Right renal cortex interstitium (tissue), 3 donors: ENCODE measurements around the gene ZSCAN18. TPM values are rescaled to one million over a fixed set of nuclear protein-coding genes. Genes with fewer than 3 reads are reported as not detected.
A peak's percentile ranks its signal among the peaks of the same experiment; 100 is the strongest.

Experiments used
- DNase-seq, 3 donors: peaks; one replicate each; pipeline ENCODE4 v3.0.0-alpha.2; 2013; ENCODE audit warnings: low read depth in 3 of 3, low spot score in 2 of 3
- polyA plus RNA-seq, 3 donors: library from polyadenylated mRNA; unstranded; fragments of 120-200 nt; gene quantifications; one replicate each; pipeline ENCODE4 v1.2.1, GENCODE V29; 2013; ENCODE audit not compliant: insufficient read length in 3 of 3

ZSCAN18 gene
- polyA plus RNA-seq, 3 donors = 73.4 to 79.4 (median 78.2) TPM

DNA sequence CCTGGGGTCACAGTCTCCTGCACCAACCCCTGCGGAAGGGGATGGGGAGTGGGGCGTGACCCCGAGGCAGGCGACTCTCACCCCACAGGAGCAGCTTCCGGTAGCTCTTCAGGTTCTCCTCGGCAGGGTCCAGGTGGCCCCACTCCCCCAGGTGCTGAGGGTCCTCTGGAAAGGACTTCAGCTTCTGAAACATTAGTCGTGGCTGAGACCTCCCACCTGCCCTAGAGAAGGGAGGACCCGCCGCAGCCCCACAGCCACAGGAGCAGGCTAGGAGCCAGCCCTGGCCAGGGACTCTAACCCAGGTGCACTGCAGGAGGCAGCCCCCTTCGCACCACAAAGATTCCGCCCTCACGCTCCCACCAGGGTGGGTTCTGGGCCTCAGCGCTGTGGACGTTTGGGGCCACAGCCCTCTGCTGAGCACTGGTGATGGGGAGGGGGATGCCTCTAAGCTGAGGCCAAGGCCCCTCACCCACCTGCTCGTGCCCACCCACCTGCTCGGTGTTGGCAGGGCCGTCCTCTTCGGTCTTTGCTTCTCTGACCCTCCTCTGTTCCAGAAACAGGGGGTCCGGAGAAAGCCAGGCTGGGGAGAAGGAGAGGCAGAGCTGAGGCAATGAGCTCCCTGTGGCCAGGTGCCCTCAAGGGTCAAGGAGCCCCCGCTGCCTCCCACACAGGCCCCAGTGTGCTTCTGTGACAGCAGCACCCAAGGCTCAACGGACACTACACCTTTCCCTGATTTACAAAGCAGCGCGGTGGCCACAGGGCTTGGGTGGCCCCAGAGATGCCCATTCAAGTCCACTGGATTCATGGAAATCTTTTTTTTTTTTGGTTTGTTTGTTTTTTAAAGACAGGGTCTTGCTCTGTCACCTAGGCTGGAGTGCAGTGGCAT is 11.0 kb downstream of the ZSCAN18 start:
- no peak for DNase-seq

- DNase-seq = no peak
Measured at GRCh38 chr19:58085348-58085875, 12.6 kb downstream of the ZSCAN18 start.

DNA sequence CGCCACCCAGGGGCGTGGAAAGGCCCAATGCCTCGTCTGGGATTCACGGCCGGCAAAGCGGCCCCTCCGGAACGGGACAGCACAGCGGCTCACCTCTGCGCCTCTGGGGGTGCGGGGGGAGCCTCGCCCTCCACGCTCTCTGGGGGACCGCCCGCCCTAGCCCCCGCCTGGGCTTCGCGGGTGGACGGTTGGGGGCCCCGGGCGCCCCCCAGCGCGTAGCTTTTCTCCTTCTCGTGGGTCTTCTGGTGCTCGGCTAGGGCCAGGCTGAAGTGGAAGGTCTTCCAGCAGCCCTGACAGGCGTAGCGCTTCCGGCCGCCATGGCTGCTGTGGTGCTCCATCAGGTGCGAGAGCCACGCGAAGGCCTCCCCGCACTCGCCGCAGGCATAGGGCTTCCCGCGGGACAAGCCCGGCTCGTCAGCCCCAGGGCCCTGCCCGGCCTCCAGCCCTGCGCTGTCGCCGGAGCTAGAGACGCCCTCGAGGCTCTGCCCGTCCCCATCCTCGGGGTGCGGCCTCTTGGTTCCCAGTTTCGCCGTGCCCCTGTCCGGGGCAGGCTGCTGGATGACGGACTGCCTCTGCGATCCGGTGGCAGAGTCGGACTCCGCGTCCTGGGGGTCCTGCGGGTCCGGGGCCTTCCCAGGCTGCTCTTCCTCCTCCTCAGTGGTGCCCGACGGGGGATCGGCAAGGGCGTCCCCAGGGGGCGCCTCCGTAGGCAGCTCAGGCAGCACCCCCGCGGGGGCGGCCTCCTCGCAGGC is 13.3 kb downstream of the ZSCAN18 start:
- no peak for DNase-seq

DNA sequence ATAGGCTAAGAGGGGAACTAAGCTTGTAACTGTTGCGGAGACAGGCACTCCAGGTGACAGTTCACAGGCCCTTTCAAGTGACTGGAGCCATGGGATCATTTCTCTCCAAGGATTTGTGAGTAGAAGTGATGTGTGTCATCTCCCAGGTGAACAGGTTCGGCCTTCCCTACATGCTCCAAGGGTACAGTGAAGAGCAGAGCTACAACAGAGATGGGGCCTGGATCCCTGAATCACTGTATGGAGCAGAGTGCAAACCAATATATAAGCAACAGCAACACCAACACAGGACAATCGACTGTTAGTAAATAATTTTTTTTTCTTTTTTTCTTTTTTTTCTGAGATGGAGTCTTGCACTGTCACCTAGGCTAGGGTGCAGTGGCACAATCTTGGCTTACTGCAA is 15.0 kb downstream of the ZSCAN18 start:
- no peak for DNase-seq

DNA sequence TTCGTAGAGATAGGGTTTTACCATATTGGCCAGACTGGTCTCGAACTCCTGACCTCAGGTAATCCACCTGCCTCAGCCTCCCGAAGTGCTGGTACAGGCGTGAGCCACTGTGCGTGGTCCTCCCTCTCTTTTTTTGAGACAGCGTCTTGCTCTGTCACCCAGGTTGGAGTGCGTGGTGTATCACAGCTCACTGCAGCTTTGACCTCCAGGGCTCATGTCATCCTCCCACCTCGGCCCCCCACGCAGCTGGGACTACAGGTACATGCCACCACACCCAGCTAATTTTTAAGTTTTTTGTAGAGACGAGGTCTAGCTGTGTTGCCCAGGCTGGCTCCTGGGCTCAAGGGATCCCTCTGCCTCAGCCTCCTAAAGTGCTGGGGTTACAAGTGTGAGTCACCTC is 18.2 kb downstream of the ZSCAN18 start:
- DNase-seq = no peak

DNA sequence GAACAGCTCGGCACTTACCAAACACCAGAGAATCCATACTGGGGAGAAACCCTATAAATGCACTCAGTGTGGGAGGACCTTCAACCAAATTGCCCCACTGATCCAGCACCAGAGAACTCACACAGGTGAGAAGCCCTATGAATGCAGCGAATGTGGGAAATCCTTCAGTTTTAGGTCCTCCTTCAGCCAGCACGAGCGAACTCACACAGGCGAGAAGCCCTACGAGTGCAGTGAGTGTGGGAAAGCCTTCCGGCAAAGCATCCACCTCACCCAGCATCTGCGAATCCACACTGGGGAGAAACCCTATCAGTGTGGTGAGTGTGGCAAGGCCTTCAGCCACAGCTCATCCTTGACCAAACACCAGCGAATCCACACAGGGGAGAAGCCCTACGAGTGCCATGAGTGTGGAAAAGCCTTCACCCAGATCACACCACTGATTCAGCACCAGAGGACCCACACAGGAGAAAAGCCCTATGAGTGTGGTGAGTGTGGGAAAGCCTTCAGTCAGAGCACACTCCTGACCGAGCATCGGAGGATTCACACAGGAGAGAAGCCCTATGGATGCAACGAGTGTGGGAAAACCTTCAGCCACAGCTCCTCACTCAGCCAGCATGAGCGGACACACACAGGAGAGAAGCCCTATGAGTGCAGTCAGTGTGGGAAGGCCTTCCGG is 30.7 kb downstream of the ZSCAN18 start:
- DNase-seq = no peak

GRCh38 chr19:58063712-58064111 is 34.3 kb downstream of the ZSCAN18 start:
- DNase-seq = no peak

DNA sequence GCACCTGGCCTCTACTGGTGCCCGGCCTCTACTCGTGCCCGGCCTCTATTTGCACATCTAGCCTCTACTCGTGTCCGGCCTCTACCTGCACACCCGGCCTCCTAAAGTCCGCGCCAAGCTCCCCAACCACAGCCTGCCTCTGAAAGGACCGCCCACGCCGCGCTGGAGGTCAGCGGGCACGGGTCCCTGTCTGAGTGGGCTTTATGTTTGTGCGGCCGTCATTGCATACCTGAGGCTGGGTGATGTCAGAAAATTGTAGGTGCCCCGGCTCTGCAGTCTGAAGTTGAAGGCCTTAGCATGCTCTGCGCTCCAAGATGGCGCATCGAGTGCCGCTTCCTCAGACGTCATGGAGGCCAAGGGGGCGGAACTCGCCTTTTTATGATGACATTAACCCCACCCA is 37.8 kb downstream of the ZSCAN18 start:
- no peak for DNase-seq

- no peak for DNase-seq
Measured at GRCh38 chr19:58059671-58060078, 38.4 kb downstream of the ZSCAN18 start.

DNA sequence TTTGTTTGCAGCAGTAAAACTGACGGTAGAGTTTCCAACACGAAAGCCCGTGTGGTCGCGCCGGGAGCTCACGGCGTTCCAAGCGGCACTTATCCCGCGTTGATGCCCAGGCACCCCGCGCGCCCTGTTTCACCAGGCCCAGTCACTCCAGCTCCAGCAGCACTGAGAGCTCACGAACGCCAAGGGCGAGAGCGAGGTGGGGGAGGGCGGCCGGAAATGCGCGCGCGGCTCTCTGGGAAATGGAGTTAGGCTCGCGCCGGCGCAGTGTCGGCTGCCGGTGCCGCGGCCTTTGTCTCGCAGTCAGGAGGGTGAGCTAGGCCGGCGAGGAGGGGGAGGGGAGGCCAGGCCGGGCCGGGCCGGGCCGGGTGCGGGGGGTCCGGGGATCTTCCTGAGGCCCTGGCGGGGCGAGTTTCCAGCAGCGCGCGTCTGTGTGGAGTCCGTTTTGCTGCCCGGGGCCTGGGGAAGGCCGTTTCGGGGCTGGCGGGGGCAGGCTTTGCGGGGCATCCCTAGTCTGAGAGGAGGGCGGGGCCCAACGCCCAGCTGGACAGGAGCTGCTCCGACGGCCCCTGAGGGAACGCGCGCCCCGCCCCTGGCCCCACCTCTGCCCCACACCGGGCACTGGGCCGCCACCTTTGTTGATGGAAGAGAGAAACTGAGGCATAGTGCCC is 38.9 kb downstream of the ZSCAN18 start, which contains the start of gene ZNF135:
TSS of gene ZNF135 (plus strand) at position 280 of the 668 bp plus-strand sequence. CDS start 721 bp downstream, outside the sequence.
- peak; percentile 67 to 87 (median 78) for DNase-seq

GRCh38 chr19:58058467-58058866 is 39.6 kb downstream of the ZSCAN18 start:
- DNase-seq = no peak

- no peak for DNase-seq
Measured at GRCh38 chr19:58056861-58057260, 41.2 kb downstream of the ZSCAN18 start.

DNA sequence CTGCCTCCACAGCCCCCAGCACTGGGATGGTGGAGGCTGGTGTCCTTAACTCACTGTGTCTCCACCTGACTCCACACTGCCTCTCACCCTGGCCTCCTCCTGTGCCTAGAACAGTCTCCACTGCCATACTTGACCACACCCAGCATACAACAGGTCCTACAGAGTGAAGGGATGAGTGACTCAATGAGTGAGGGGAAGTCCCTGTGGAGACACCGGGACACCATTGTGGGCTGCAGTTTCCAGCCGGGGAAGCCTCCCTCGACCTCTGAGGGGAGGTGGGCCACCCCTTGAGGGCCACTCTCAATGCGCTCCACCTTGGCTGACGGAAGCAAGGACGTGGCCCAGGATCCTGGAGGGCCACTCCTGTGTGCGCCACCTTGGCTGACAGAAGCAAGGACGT is 41.8 kb downstream of the ZSCAN18 start:
- no peak for DNase-seq

GRCh38 chr19:58054901-58055874 is 42.8 kb downstream of the ZSCAN18 start:
- DNase-seq = peak in 2 of 3 donors; percentile 49 to 58

DNA sequence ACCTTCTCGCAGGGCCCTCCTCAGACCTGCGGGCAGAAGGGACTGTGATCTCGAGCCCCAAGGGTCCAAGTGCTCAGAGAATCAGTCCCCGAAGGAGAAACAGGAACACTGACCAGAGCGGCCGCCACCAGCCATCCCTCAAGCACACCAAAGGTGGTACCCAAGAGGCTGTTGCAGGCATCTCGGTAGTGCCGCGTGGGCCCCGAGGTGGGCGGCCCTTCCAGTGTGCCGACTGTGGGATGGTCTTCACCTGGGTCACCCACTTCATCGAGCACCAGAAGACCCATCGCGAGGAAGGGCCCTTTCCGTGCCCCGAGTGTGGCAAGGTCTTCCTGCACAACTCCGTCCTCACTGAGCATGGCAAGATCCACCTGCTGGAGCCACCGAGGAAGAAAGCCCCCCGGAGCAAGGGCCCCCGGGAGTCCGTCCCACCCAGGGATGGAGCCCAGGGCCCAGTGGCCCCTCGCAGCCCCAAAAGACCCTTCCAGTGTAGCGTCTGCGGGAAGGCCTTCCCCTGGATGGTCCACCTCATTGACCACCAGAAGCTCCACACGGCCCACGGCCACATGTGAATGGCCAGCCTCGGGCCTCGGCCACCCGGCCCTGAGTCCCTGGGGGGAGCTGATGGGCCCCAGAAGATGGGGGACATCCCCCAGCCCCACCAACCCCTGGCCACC is 44.4 kb downstream of the ZSCAN18 start:
- no peak for DNase-seq

GRCh38 chr19:58052256-58052655 is 45.8 kb downstream of the ZSCAN18 start:
- DNase-seq = no peak

GRCh38 chr19:58047672-58048071 is 50.4 kb downstream of the ZSCAN18 start:
- DNase-seq = no peak

- DNase-seq = no peak
Measured at GRCh38 chr19:58046856-58047255, 51.2 kb downstream of the ZSCAN18 start.
